Glutamatergic neuron (in vitro differentiated cells): Measurements from ENCODE around the gene BID. TPM values are rescaled to one million over a fixed set of nuclear protein-coding genes. Genes with fewer than 3 reads are reported as not detected.
A peak's percentile ranks its signal among the peaks of the same experiment; 100 is the strongest.

ENCODE experiments used
- DNase-seq: peaks from one replicate; pipeline ENCODE4 v3.0.0; 2022
- H3K27ac Mint-ChIP-seq: one replicate; pipeline ENCODE4 v1.8.0; 2020; ENCODE audit warnings: mild to moderate bottlenecking, mixed read lengths, inconsistent platforms; ENCODE audit not compliant: unreplicated experiment
- H3K27me3 Mint-ChIP-seq: one replicate; pipeline ENCODE4 v1.8.0; 2020; ENCODE audit warnings: mild to moderate bottlenecking, moderate library complexity, mixed read lengths, inconsistent platforms; ENCODE audit not compliant: unreplicated experiment
- H3K36me3 Mint-ChIP-seq: one replicate; pipeline ENCODE4 v1.8.0; 2020; ENCODE audit warnings: mild to moderate bottlenecking, mixed read lengths, inconsistent platforms; ENCODE audit not compliant: unreplicated experiment
- H3K4me1 Mint-ChIP-seq: one replicate; pipeline ENCODE4 v1.8.0; 2020; ENCODE audit warnings: mild to moderate bottlenecking, low read depth, mixed read lengths, inconsistent platforms; ENCODE audit not compliant: unreplicated experiment
- H3K4me3 Mint-ChIP-seq: one replicate; pipeline ENCODE4 v1.8.0; 2020; ENCODE audit warnings: mild to moderate bottlenecking, mixed read lengths, inconsistent platforms; ENCODE audit not compliant: unreplicated experiment
- H3K9me3 Mint-ChIP-seq: one replicate; pipeline ENCODE4 v1.8.0; 2020; ENCODE audit warnings: mild to moderate bottlenecking, moderate library complexity, mixed read lengths, inconsistent platforms; ENCODE audit not compliant: unreplicated experiment
- total RNA-seq: library from RNA; stranded (reverse); fragmentation: NEBNext Ultra II Directional; extraction: Animal tissue kit (Norgen Biotek cat#: 25700); gene quantifications from one replicate; pipeline ENCODE4 v1.2.1, GENCODE V29; 2021; ENCODE audit not compliant: unreplicated experiment
- TF ChIP-seq, protein P1 (sequence below): fragments of 200-600 bp; sonication (generic); IDR thresholded peaks from one replicate; pipeline ENCODE4 v1.5.0; 2021; ENCODE audit not compliant: partially characterized antibody, unreplicated experiment

The BID gene
- total RNA-seq, 1 donor from 2014 or later = 18.5 TPM

GRCh38 chr22:17797721-17798559 lies 23.7 kb upstream of the BID start:
- H3K9me3 Mint-ChIP-seq = peaks cover 2% of the 10 kb centered on the region

GRCh38 chr22:17796695-17797094 lies 22.4 kb upstream of the BID start:
- Mint-ChIP-seq H3K4me1 (peaks cover 17% of the 10 kb centered on the region), H3K4me3 (no peak overlapping the region), H3K27ac (no peak overlapping the region)

More at GRCh38 chr22:17797721-17798559, 23.7 kb upstream of the BID start:
- TF ChIP-seq, protein P1, sequence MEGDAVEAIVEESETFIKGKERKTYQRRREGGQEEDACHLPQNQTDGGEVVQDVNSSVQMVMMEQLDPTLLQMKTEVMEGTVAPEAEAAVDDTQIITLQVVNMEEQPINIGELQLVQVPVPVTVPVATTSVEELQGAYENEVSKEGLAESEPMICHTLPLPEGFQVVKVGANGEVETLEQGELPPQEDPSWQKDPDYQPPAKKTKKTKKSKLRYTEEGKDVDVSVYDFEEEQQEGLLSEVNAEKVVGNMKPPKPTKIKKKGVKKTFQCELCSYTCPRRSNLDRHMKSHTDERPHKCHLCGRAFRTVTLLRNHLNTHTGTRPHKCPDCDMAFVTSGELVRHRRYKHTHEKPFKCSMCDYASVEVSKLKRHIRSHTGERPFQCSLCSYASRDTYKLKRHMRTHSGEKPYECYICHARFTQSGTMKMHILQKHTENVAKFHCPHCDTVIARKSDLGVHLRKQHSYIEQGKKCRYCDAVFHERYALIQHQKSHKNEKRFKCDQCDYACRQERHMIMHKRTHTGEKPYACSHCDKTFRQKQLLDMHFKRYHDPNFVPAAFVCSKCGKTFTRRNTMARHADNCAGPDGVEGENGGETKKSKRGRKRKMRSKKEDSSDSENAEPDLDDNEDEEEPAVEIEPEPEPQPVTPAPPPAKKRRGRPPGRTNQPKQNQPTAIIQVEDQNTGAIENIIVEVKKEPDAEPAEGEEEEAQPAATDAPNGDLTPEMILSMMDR = no peak
- peaks cover 3% of the 10 kb centered on the region for H3K27me3 Mint-ChIP-seq
- peaks cover 14% of the 10 kb centered on the region for H3K4me1 Mint-ChIP-seq
- no peak overlapping the region for H3K4me3 Mint-ChIP-seq
- no peak for DNase-seq
- peaks cover 7% of the 10 kb centered on the region for H3K36me3 Mint-ChIP-seq
- no peak overlapping the region for H3K27ac Mint-ChIP-seq

GRCh38 chr22:17795661-17796548 lies 21.6 kb upstream of the BID start:
- TF ChIP-seq, protein P1 = no peak
- peak overlapping the region; percentile 25 for H3K27ac Mint-ChIP-seq
- peaks cover 20% of the 10 kb centered on the region for H3K4me1 Mint-ChIP-seq

More at GRCh38 chr22:17796695-17797094, 22.4 kb upstream of the BID start:
- TF ChIP-seq, protein P1 = no peak
- no peak for DNase-seq
- no peaks in the 10 kb centered on the region for H3K36me3 Mint-ChIP-seq
- peaks cover 2% of the 10 kb centered on the region for H3K9me3 Mint-ChIP-seq
- H3K27me3 Mint-ChIP-seq = no peaks in the 10 kb centered on the region

GRCh38 chr22:17794726-17795542 lies 20.7 kb upstream of the BID start:
- Mint-ChIP-seq H3K36me3 (no peaks in the 10 kb centered on the region), H3K4me3 (no peak overlapping the region), H3K27me3 (no peaks in the 10 kb centered on the region), H3K4me1 (peaks cover 14% of the 10 kb centered on the region), H3K27ac (peak overlapping the region; percentile 25), H3K9me3 (peaks cover 6% of the 10 kb centered on the region)
- TF ChIP-seq, protein P1 = no peak
- no peak for DNase-seq

More at GRCh38 chr22:17795661-17796548, 21.6 kb upstream of the BID start:
- H3K9me3 Mint-ChIP-seq = peaks cover 6% of the 10 kb centered on the region
- H3K27me3 Mint-ChIP-seq = no peaks in the 10 kb centered on the region
- no peak overlapping the region for H3K4me3 Mint-ChIP-seq
- no peaks in the 10 kb centered on the region for H3K36me3 Mint-ChIP-seq
- no peak for DNase-seq
